ENCODE results near the gene UNC119B.
"Not testable (repeated sequence)": the region's sequence is repeated elsewhere in the genome, so short reads cannot be mapped to it uniquely, and the experiment has no call there.

UNC119B gene

GRCh38 chr12:120726961-120727360 is 16.7 kb downstream of the UNC119B start:
- no peak for TF ChIP-seq CTCF (IDR thresholded peaks at IDR 0.05)
- no peaks in the 10 kb centered on the region for H3K9me3 ChIP-seq
- H3K27ac ChIP-seq, result peak overlapping the region in 1 of 2 donors; percentile 82
- H3K27me3 ChIP-seq, result no peaks in the 10 kb centered on the region
- H3K36me3 ChIP-seq, result peaks cover 8 to 54% (median 20%) of the 10 kb centered on the region in 3 donors
- peaks cover 0 to 17% (median 10%) of the 10 kb centered on the region in 4 donors for H3K4me1 ChIP-seq
- intact Hi-C loops (cut with DNase I; ENCODE audit: low total_unique reads), result loop anchor here (10.0 kb wide), 1 partner anchor 178 kb away; the partner anchor contains the start of gene SPPL3
- H3K4me3 ChIP-seq, result no peak overlapping the region
- DNase-seq, result no peak

GRCh38 chr12:120732198-120732597 is 21.9 kb downstream of the UNC119B start:
- H3K27me3 ChIP-seq; H3K4me1 ChIP-seq; DNase-seq; intact Hi-C loops (cut with DNase I; ENCODE audit: low total_unique reads); H3K27ac ChIP-seq; H3K4me3 ChIP-seq; H3K9me3 ChIP-seq: not testable (repeated sequence)
- peaks cover 0 to 57% (median 11%) of the 10 kb centered on the region in 3 donors for H3K36me3 ChIP-seq

GRCh38 chr12:120733574-120733973 is 23.3 kb downstream of the UNC119B start:
- H3K27ac ChIP-seq, result no peak overlapping the region
- DNase-seq, result no peak
- H3K27me3 ChIP-seq, result no peaks in the 10 kb centered on the region
- intact Hi-C loops (cut with DNase I; ENCODE audit: low total_unique reads), result no loop called here
- H3K36me3 ChIP-seq, result peaks cover 0 to 61% (median 8%) of the 10 kb centered on the region in 3 donors
- TF ChIP-seq CTCF (IDR thresholded peaks at IDR 0.05), result no peak
- no peaks in the 10 kb centered on the region for H3K4me1 ChIP-seq
- no peaks in the 10 kb centered on the region for H3K9me3 ChIP-seq
- H3K4me3 ChIP-seq, result no peak overlapping the region

GRCh38 chr12:120734210-120734609 is 24.0 kb downstream of the UNC119B start:
- Histone ChIP-seq H3K36me3 (peaks cover 0 to 62% (median 14%) of the 10 kb centered on the region in 3 donors), H3K4me1 (no peaks in the 10 kb centered on the region), H3K4me3 (no peak overlapping the region), H3K27ac (no peak overlapping the region), H3K27me3 (no peaks in the 10 kb centered on the region), H3K9me3 (no peaks in the 10 kb centered on the region)
- intact Hi-C loops (cut with DNase I; ENCODE audit: low total_unique reads), result no loop called here
- no peak for DNase-seq
- no peak for TF ChIP-seq CTCF (IDR thresholded peaks at IDR 0.05)

GRCh38 chr12:120735181-120735580 is 24.9 kb downstream of the UNC119B start:
- Histone ChIP-seq H3K27me3 (no peaks in the 10 kb centered on the region), H3K27ac (no peak overlapping the region), H3K4me3 (no peak overlapping the region), H3K36me3 (peaks cover 0 to 60% (median 16%) of the 10 kb centered on the region in 3 donors), H3K4me1 (no peaks in the 10 kb centered on the region), H3K9me3 (no peaks in the 10 kb centered on the region)
- DNase-seq, result no peak
- intact Hi-C loops (cut with DNase I; ENCODE audit: low total_unique reads), result no loop called here
- no peak for TF ChIP-seq CTCF (IDR thresholded peaks at IDR 0.05)

- intact Hi-C loops (cut with DNase I; ENCODE audit: low total_unique reads), result no loop called here
- Histone ChIP-seq H3K4me3 (no peak overlapping the region), H3K4me1 (no peaks in the 10 kb centered on the region), H3K27ac (no peak overlapping the region), H3K36me3 (peaks cover 0 to 49% (median 16%) of the 10 kb centered on the region in 3 donors), H3K9me3 (no peaks in the 10 kb centered on the region), H3K27me3 (no peaks in the 10 kb centered on the region)
- no peak for TF ChIP-seq CTCF (IDR thresholded peaks at IDR 0.05)
- no peak for DNase-seq
These were observed 26.4 kb downstream of the UNC119B start for GRCh38 chr12:120736404-120737331.
